NCI-H345 treated with DMSO at 0.1 percent for 48 hours (cell line): ENCODE measurements around the gene PCDHGB4.
"Not testable (repeated sequence)": the region's sequence is repeated elsewhere in the genome, so short reads cannot be mapped to it uniquely, and the experiment has no call there.

Experiments used
- DNase-seq: peaks from one replicate; lab custom pipeline; 2025; ENCODE audit not compliant: unreplicated experiment; lab: John Stamatoyannopoulos, UW

Gene PCDHGB4

GRCh38 chr5:141387557-141388311 is at the start of gene PCDHGB4:
Gene PCDHGB4, plus strand, starts transcription at chr5:141387698. Its CDS starts 187 bp downstream, at chr5:141387885.
- DNase-seq, result not testable (repeated sequence)

GRCh38 chr5:141338538-141339306 is 48.8 kb upstream of the PCDHGB4 start, which contains the start of gene PCDHGA2:
Gene PCDHGA2, plus strand, starts transcription at chr5:141338760.
- no peak for DNase-seq

GRCh38 chr5:141340781-141341354 is 46.6 kb upstream of the PCDHGB4 start:
- not testable (repeated sequence) for DNase-seq

GRCh38 chr5:141342773-141343172 is 44.7 kb upstream of the PCDHGB4 start:
- DNase-seq, result no peak

GRCh38 chr5:141343242-141343952 is 44.1 kb upstream of the PCDHGB4 start, which contains the start of gene PCDHGA3:
Gene PCDHGA3, plus strand, starts transcription at chr5:141343829. Its CDS starts 205 bp downstream, at chr5:141344034.
- DNase-seq, result no peak

- no peak for DNase-seq
Observed at GRCh38 chr5:141343953-141344463, 43.5 kb upstream of the PCDHGB4 start.

GRCh38 chr5:141345327-141345726 is 42.2 kb upstream of the PCDHGB4 start:
- no peak for DNase-seq

GRCh38 chr5:141346017-141346416 is 41.5 kb upstream of the PCDHGB4 start:
- not testable (repeated sequence) for DNase-seq

GRCh38 chr5:141349917-141350619 is 37.4 kb upstream of the PCDHGB4 start, which contains the start of gene PCDHGB1:
Gene PCDHGB1, plus strand, starts transcription at chr5:141350099. Its CDS starts 162 bp downstream, at chr5:141350261.
- peak; percentile 76 for DNase-seq

GRCh38 chr5:141351591-141351990 is 35.9 kb upstream of the PCDHGB4 start:
- DNase-seq, result no peak

GRCh38 chr5:141354900-141355469 is 32.5 kb upstream of the PCDHGB4 start, which contains the start of gene PCDHGA4:
Gene PCDHGA4, plus strand, starts transcription at chr5:141355021. Its CDS starts 87 bp downstream, at chr5:141355108.
- DNase-seq, result no peak

- DNase-seq, result no peak
Observed at GRCh38 chr5:141355641-141356040, 31.9 kb upstream of the PCDHGB4 start.

GRCh38 chr5:141356133-141356532 is 31.4 kb upstream of the PCDHGB4 start:
- no peak for DNase-seq

GRCh38 chr5:141356950-141357349 is 30.5 kb upstream of the PCDHGB4 start:
- DNase-seq, result no peak

- DNase-seq, result no peak
Observed at GRCh38 chr5:141359790-141360426, 27.6 kb upstream of the PCDHGB4 start, which contains the start of gene PCDHGB2. Gene PCDHGB2, plus strand, starts transcription at chr5:141359994. Its CDS starts 142 bp downstream, at chr5:141360136.

- no peak for DNase-seq
Observed at GRCh38 chr5:141360685-141361084, 26.8 kb upstream of the PCDHGB4 start.

GRCh38 chr5:141362719-141363118 is 24.8 kb upstream of the PCDHGB4 start:
- no peak for DNase-seq

- no peak for DNase-seq
Observed at GRCh38 chr5:141363952-141364660, 23.4 kb upstream of the PCDHGB4 start, which contains the start of gene PCDHGA5. Gene PCDHGA5, plus strand, starts transcription at chr5:141364162. Its CDS starts 169 bp downstream, at chr5:141364331.
